Left hindlimb (tissue), 1 donor: ENCODE results near the gene OLFML2B.

Experiments
- DNase-seq: peaks from one replicate; pipeline ENCODE4 v3.0.0-alpha.2; 2018

OLFML2B gene

GRCh38 chr1:161943737-161944136, 79.9 kb downstream of the OLFML2B start:
- DNase-seq = no peak

GRCh38 chr1:161941726-161942436, 81.8 kb downstream of the OLFML2B start:
- no peak for DNase-seq

GRCh38 chr1:161940866-161941591, 82.6 kb downstream of the OLFML2B start:
- no peak for DNase-seq

- DNase-seq = no peak
Observed at GRCh38 chr1:161936786-161937185, 86.9 kb downstream of the OLFML2B start.

- no peak for DNase-seq
Observed at GRCh38 chr1:161935264-161935663, 88.4 kb downstream of the OLFML2B start.

- no peak for DNase-seq
Observed at GRCh38 chr1:161933592-161934588, 89.8 kb downstream of the OLFML2B start.
